NCI-H69 (cell line): ENCODE data around the gene HLA-DQA1.
A peak's percentile ranks its signal among the peaks of the same experiment; 100 is the strongest.
"Not testable (repeated sequence)": the region's sequence is repeated elsewhere in the genome, so short reads cannot be mapped to it uniquely, and the experiment has no call there.

ENCODE experiments used
- DNase-seq: peaks from one replicate; lab custom pipeline; 2025; lab: John Stamatoyannopoulos, UW

The HLA-DQA1 gene

GRCh38 chr6:32622545-32623401 is 14.4 kb upstream of the HLA-DQA1 start:
- peak; percentile 31 for DNase-seq

GRCh38 chr6:32623693-32624092 is 13.5 kb upstream of the HLA-DQA1 start:
- DNase-seq, result no peak

- DNase-seq, result no peak
These were observed 12.6 kb upstream of the HLA-DQA1 start for GRCh38 chr6:32624565-32624964.

- DNase-seq, result no peak
These were observed 12.1 kb upstream of the HLA-DQA1 start for GRCh38 chr6:32625137-32625536.

- no peak for DNase-seq
These were observed 10.0 kb upstream of the HLA-DQA1 start for GRCh38 chr6:32627249-32627648.

- DNase-seq, result no peak
These were observed 9.4 kb upstream of the HLA-DQA1 start for GRCh38 chr6:32627831-32628230.

GRCh38 chr6:32629793-32630192 is 7.4 kb upstream of the HLA-DQA1 start:
- DNase-seq, result not testable (repeated sequence)

- no peak for DNase-seq
These were observed 1.6 kb upstream of the HLA-DQA1 start for GRCh38 chr6:32635526-32636123.

- DNase-seq, result no peak
These were observed 677 bp downstream of the HLA-DQA1 start for GRCh38 chr6:32637883-32638282.

- DNase-seq, result no peak
These were observed 1.5 kb downstream of the HLA-DQA1 start for GRCh38 chr6:32638532-32639219.

GRCh38 chr6:32639440-32640394 is 2.5 kb downstream of the HLA-DQA1 start:
- no peak for DNase-seq

GRCh38 chr6:32641122-32641521 is 3.9 kb downstream of the HLA-DQA1 start:
- DNase-seq, result no peak

GRCh38 chr6:32641785-32642719 is 4.8 kb downstream of the HLA-DQA1 start:
- DNase-seq, result not testable (repeated sequence)

- no peak for DNase-seq
These were observed 5.5 kb downstream of the HLA-DQA1 start for GRCh38 chr6:32642720-32643106.

GRCh38 chr6:32643904-32644303 is 6.7 kb downstream of the HLA-DQA1 start:
- no peak for DNase-seq

GRCh38 chr6:32645047-32645703 is 8.0 kb downstream of the HLA-DQA1 start:
- DNase-seq, result no peak

- no peak for DNase-seq
These were observed 18.1 kb downstream of the HLA-DQA1 start for GRCh38 chr6:32655203-32655710.

GRCh38 chr6:32657329-32657728 is 20.1 kb downstream of the HLA-DQA1 start:
- not testable (repeated sequence) for DNase-seq

GRCh38 chr6:32657819-32658218 is 20.6 kb downstream of the HLA-DQA1 start:
- not testable (repeated sequence) for DNase-seq
